ENCODE measurements around the gene PARD3.

DNA sequence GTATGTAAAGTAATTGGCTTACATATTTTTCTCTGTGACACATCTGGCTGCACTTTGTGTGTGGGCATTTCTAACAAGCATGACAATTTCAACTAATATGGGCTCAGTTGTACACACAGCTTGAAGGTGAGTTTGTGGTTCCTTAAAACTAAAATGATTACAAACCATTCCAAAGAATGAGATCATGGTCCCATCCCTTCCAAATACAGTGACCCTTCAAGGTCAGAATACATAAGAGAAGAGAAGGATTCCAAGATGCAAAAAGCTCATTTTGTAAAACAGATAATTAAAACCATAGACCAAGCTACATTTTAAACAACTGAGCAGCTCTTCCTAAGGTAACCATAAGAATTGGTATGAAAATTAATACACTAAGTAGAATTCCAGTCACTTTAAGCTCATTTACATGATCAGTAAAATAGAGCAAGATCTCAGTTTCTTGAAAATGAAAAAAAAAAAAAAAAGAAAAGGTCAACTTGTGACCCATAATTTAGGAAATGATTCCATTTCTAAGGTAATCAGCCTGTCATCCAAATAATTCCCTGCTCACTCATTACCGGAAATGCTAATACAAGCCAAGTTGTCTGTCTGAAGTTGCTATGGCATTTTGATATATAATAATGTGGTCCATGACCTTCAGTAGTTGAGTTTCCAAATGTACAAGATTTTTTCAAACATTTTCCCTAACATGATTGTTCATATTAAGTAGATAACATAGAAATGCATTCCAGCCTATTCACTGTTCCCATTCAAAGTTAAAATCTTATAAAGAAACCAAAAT is 688.5 kb downstream of the PARD3 start:
- TF ChIP-seq BHLHE40 (IDR thresholded peaks at IDR 0.05; ENCODE audit: borderline replicate concordance) (no peak), L3MBTL2 (conservative IDR thresholded peaks at IDR 0.05) (no peak), FOXK2 (IDR thresholded peaks at IDR 0.05) (no peak), TARDBP (IDR thresholded peaks at IDR 0.05) (no peak), CTBP1 (IDR thresholded peaks at IDR 0.05; ENCODE audit: borderline replicate concordance) (no peak), SP1 (IDR thresholded peaks at IDR 0.05) (no peak), SUZ12 (IDR thresholded peaks at IDR 0.05) (no peak), FOXM1 (IDR thresholded peaks at IDR 0.05; ENCODE audit: borderline replicate concordance) (no peak), ZNF384 (IDR thresholded peaks at IDR 0.05) (no peak)
- TF ChIP-seq, protein P1, sequence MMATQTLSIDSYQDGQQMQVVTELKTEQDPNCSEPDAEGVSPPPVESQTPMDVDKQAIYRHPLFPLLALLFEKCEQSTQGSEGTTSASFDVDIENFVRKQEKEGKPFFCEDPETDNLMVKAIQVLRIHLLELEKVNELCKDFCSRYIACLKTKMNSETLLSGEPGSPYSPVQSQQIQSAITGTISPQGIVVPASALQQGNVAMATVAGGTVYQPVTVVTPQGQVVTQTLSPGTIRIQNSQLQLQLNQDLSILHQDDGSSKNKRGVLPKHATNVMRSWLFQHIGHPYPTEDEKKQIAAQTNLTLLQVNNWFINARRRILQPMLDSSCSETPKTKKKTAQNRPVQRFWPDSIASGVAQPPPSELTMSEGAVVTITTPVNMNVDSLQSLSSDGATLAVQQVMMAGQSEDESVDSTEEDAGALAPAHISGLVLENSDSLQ (IDR thresholded peaks at IDR 0.05): no peak
